ENCODE results near the gene PFN4. TPM values are rescaled to one million over a fixed set of nuclear protein-coding genes. Genes with fewer than 3 reads are reported as not detected.

The PFN4 gene
- total RNA-seq, 4 donors from 2014 or later, result 1.0 TPM; not detected in 3

DNA sequence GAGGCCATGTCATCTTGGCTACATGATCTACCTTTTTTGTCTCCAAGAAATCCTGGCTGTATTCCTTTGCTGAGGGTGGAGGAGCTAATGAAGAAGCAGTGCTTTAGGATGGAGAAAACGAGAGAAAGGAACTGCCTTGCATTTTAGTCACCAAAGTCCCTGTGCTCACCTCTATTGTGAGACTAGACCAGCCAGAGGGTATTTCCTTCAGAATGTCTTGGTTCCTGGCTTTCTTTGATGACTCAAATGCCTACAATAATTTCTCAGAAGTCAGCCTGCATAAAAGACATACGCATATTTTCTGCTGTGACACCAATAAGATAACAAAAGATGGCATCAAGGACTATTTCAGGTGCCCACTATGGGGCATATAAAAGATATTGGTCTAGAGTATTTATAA, 57.8 kb downstream of the PFN4 start:
- no peaks in the 10 kb centered on the region for H3K27me3 ChIP-seq
- H3K4me3 ChIP-seq, result no peak overlapping the region
- no peak for DNase-seq (ENCODE audit: low spot score in 2 of 2)
- no peak for TF ChIP-seq POLR2AphosphoS5 (IDR thresholded peaks at IDR 0.05)
- no peak for TF ChIP-seq POLR2A (IDR thresholded peaks at IDR 0.05)
- TF ChIP-seq EP300 (IDR thresholded peaks at IDR 0.05), result no peak
- TF ChIP-seq, protein P1, sequence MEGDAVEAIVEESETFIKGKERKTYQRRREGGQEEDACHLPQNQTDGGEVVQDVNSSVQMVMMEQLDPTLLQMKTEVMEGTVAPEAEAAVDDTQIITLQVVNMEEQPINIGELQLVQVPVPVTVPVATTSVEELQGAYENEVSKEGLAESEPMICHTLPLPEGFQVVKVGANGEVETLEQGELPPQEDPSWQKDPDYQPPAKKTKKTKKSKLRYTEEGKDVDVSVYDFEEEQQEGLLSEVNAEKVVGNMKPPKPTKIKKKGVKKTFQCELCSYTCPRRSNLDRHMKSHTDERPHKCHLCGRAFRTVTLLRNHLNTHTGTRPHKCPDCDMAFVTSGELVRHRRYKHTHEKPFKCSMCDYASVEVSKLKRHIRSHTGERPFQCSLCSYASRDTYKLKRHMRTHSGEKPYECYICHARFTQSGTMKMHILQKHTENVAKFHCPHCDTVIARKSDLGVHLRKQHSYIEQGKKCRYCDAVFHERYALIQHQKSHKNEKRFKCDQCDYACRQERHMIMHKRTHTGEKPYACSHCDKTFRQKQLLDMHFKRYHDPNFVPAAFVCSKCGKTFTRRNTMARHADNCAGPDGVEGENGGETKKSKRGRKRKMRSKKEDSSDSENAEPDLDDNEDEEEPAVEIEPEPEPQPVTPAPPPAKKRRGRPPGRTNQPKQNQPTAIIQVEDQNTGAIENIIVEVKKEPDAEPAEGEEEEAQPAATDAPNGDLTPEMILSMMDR (IDR thresholded peaks at IDR 0.05), result no peak
- H3K9me3 ChIP-seq, result no peaks in the 10 kb centered on the region
- peaks cover 47% of the 10 kb centered on the region for H3K36me3 ChIP-seq
- H3K27ac ChIP-seq, result no peak overlapping the region
- H3K4me1 ChIP-seq, result no peaks in the 10 kb centered on the region
- 74% methylated on average over 2 of the region's 2 CpGs for WGBS

Other genes with a start within 250 kb of the PFN4 start
- 10 to 100 TPM; 28.8 to 81.9 (median 31.8) TPM for gene ATAD2B, start 196.2 kb downstream of the PFN4 start, total RNA-seq
- 10 to 100 TPM in 3 of 4 donors, 1 to 10 TPM in 1; 10.0 to 15.1 (median 12.1) TPM for gene UBXN2A, start 182.9 kb downstream of the PFN4 start, total RNA-seq
- gene MFSD2B, start 113.2 kb downstream of the PFN4 start, total RNA-seq, result 1 to 10 TPM in 1 of 4 donors, not detected in 3; 1.6 TPM
- 1 to 10 TPM; 2.5 to 8.5 (median 4.1) TPM for gene WDCP, start 75.9 kb downstream of the PFN4 start, total RNA-seq
- 1 to 10 TPM; 4.3 to 8.0 (median 6.6) TPM for gene FKBP1B, start 73.6 kb downstream of the PFN4 start, total RNA-seq
- 100 to 1,000 TPM in 1 of 4 donors, 10 to 100 TPM in 3; 72.1 to 101 (median 85.6) TPM for gene SF3B6, start 47.0 kb downstream of the PFN4 start, total RNA-seq
- gene TP53I3, start 38.5 kb downstream of the PFN4 start, total RNA-seq, result 10 to 100 TPM in 3 of 4 donors, 1 to 10 TPM in 1; 6.7 to 15.5 (median 12.3) TPM
- gene FAM228B, start 135 bp upstream of the PFN4 start, total RNA-seq, result 10 to 100 TPM in 1 of 4 donors, 1 to 10 TPM in 3; 4.1 to 14.6 (median 7.5) TPM
- gene FAM228A, start 51.7 kb upstream of the PFN4 start, total RNA-seq, result under 1 TPM in 2 of 4 donors, not detected in 2; 0.72 to 0.89 TPM
- 10 to 100 TPM; 65.8 to 92.6 (median 69.7) TPM for gene ITSN2, start 237.2 kb upstream of the PFN4 start, total RNA-seq

All from suprapubic skin (tissue), 4 donors.